GM04503 (cell line): Measurements from ENCODE around the gene CDR2.
"Not testable (repeated sequence)": the region's sequence is repeated elsewhere in the genome, so short reads cannot be mapped to it uniquely, and the experiment has no call there.

ENCODE experiments used
- DNase-seq: peaks from one replicate; pipeline ENCODE4 v3.0.0-alpha.2; 2012; ENCODE audit warnings: low read depth

Gene CDR2

DNA sequence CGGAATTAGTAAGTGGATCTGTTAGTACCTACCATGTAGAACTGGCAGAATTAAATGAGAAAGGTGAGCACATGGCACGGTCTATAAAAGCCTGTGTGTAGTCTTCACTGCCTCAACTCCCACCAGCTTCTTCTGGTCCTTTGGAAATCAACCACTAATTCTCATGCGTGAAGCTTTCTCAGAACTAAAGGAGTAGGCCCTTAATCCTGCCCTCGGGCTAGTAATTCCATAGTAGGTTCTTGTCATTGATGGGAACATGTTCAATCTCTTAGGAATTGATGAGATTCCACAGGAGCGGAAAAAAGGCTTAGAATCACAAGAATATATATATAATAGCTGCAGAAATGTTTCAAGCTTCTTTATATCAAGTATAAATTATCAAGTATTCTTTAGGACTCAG is 21.7 kb downstream of the CDR2 start:
- no peak for DNase-seq

DNA sequence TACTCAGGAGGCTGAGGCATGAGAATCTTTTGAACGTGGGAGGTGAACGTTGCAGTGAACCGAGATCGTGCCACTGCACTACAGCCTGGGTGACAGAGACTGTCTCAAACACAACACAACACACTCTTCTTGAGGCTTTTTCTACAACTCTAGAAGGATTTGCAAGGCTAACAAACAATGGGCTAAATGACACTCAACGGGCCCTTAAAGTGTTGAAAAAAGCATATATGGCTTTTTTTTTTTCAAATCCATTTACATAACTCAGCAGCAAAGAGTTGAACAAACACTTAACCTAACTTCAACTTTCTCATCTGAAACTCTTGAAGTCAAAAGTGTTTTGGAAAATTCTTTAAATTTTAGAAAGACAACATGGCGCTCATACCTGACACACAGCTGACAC is 22.3 kb downstream of the CDR2 start:
- no peak for DNase-seq

DNA sequence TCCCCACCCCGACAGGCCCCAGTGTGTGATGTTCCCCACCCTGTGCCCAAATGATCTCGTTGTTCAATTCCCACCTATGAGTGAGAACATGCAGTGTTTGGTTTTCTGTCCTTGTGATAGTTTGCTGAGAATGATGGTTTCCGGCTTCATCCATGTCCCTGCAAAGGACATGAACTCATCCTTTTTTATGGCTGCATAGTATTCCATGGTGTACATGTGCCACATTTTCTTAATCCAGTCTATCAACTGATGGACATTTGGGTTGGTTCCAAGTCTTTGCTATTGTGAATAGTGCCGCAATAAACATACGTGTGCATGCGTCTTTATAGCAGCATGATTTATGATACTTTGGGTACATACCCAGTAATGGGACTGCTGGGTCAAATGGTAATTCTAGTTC is 23.4 kb downstream of the CDR2 start:
- not testable (repeated sequence) for DNase-seq

DNA sequence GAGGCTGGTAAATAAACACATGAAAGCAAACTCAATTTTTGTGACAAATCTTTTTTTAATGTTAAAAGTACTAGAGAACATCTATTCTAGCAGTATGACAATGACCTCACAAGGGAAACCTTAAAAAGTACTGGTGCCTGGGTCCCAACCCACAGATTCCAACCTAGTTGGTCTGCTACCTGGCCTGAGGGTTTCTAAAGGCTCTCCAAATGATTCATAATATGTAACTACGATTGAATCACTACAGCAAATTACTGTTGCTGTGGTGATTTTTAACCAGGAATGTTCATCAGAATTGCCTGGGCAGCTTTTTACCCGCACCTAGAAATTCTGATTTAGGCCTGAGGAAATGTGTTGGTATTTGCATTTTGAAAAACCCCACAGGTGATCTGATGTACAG is 26.1 kb downstream of the CDR2 start:
- DNase-seq = no peak

DNA sequence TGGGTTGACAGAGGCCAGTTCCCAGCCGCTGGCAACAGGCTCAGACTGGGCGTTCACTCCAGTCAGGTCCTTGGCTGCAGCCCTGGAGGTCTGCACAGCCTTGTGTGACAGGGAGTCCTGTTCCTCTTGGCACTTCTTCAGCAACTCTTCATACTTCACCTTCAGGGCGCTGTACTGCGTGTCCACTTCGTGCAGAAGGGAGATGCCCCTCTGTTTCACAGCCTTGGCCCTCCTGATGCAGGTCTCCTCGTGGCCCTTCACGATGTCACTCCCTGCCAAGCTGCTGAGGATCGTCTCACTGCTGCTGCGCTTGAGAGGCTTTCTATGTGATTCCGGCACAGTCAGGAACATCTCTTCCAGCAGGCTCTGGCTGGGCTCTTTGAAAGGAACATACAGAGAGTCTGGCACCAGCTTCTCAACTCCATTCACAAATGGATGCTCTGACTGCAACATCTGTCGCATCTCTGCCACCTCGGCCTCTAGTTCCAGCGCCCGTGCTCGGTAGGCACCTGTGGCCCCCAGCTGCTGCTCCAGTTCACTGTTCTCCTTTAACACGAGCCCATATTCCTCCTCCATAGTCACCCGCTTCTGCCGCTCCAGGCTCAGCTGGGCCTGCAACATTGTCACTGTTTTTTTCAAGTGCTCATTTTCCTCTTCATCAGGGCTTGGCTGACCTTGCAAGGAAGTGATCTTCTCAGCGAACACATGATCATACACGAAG is 27.2 kb downstream of the CDR2 start:
- DNase-seq = no peak

DNA sequence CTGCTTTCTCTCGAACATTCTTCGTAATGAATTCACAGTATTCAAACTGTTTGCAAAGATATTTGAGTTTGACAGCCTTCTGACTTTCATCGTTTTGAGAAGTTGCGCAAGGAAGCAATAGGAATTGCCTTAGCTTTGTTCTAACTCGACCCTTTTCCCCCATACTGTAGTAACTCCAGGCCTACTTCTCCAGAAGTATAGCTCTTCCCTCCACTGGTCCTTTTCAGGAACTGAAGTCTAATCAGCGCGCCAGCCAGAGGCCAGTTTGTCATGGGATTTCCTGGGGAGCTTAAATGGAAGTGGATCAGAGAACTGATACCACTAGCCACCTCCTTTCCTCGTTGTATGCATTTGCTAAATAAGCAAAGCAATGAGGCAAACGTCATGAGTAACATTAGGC is 27.9 kb downstream of the CDR2 start:
- no peak for DNase-seq

DNA sequence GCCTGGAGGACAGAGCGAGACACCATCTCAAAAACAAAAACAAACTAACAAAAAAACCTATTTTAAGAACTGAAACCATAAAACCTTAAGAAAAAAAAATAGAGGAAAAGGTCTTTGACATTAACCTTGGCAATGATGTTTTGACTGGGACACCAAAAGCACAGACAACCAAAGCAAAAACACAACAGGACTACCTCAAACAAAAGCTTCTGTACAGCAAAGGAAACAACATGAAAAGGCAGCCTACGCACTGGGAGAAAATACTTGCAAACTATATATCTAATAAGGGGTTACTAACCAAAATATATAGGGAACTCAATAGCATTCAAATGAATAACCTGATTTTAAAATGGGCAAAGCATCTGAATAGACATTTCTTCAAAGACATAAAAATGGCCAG is 32.3 kb downstream of the CDR2 start:
- DNase-seq = no peak

DNA sequence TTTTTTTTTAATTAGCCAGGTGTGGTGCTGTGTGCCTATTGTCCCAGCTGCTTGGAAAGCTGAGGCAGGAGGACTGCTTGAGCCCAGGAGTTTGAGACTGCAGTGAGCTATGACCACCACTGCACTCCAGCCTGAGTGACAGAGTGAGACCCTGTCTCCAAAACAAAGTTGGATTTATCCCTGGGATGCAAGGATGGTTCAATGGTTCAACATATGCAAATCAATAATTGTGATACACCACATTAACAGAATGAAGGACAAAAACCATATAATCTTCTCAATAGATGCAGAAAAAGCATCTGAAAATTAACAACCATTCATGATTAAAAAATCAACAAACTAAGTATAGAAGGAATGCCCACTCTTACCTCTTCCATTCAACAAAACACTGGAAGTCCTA is 33.5 kb downstream of the CDR2 start:
- no peak for DNase-seq

DNA sequence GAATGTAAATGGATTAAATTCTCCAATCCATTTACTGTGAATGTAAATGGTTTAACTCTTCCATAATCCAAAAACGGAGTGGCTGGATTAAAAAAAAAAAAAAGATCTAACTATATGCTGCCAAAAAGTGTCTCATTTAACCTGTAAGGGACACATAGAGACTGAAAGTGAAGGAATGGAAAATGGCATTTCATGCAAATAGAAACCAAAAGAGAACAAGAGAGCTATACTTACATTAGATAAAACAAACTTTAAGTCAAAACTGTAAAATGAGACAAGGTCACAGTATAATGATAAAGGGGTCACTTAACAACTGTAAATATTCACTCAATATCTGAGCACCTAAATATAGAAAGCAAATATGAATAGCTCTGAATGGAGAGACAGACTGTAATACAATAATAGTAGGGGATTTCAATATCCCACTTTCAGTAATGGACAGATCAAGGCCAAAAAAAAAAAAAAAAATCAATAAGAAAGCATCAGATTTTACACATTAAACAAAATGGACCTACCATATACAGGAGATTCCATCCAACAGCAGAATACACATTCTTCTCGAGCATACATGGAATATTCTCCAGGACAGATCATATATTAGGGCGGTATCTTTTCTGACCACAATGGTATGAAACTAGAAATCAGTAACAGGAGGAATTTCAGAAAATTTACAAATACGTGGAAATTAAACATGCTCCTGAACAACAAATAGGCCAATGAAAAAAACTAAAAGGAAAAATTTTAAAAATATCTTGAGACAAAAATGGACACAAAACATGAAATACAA is 36.4 kb downstream of the CDR2 start:
- DNase-seq = no peak

DNA sequence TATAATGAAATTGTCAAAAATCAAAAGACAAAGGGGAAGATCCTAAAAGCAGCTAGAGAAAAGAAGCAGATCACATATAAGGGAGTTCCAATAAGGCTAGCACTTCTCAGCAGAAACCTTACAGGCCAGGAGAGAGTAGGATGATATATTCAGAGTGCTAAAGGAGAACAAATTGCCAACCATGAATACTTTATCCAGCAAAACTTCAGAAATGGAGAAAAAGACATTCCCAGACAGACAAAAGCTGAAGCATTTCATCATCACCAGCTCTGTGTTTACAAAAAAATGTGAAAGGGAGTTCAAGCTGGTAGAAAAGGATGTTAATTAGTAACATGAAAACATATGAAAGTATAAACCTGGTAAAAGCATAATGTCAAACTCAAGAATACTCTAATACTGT is 37.4 kb downstream of the CDR2 start:
- DNase-seq = no peak

DNA sequence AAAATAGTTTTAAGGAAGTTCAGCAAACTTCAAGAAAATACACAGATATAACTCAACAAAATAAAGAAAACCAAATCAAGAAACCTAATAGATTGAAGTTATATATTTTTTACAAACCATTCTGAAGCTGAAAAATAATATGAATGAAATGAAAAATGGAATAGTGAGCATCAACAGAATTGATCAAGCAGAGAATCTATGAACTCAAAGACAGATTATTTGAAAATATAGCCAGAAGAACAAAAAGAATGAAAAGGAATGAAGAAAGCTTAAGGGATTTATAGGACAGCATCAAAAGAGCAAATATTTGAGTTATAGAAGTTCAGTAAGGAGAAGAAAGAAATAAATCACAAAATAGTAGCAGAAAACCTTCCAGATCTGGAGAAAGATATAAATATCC is 37.8 kb downstream of the CDR2 start:
- no peak for DNase-seq

DNA sequence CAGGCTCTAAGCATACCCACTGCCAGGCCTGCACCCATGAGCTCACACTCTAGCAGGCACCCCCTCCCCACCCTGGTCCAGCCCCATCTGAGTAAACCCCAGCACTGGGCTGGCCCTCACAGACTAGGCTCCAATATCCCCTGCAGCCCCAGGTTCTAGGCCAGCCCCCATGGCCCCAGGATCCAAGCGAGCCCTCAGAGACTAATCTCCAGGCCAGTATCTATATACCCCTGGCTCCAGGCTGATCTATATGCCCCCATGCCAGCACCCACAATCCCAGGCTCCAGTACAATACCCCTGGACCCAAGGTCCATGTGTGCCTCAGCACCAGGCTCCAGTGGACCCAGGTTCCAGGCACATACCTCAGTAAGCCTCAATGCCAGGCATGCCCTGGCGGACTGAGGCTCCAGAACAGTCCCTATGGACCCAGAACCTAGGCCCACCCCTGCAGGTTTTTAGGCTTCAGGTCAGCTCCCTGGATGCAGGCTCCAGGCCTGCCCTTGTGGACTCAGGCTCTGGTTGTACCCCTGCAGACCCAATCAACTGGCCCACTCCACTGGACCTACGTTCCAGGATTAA is 38.7 kb downstream of the CDR2 start:
- DNase-seq = no peak

DNA sequence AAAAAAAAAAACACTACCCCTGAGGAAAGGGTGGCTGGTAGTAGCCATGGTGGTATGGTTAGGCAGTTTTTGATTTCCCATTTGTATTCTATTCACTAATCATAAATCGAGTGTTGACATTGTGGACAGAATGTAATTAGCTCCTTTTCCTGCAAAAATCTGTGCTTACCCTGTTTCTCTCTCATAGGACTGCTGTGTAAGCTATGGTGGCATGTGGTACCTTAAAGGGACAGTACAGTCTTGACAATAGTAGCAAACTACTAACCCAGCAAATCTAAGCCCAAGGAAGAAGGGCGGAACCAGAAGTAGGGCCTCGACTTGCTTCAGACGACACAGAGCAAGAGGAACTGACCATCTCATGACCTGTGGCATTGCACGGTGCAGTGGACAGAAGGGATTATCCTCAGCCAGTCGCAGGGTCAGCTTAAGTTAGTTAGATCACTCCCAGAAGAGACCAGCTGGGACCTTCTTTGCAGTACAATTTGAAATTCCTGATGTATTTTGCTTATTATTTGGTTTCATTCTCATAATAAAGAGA is 40.9 kb downstream of the CDR2 start:
- DNase-seq = no peak

DNA sequence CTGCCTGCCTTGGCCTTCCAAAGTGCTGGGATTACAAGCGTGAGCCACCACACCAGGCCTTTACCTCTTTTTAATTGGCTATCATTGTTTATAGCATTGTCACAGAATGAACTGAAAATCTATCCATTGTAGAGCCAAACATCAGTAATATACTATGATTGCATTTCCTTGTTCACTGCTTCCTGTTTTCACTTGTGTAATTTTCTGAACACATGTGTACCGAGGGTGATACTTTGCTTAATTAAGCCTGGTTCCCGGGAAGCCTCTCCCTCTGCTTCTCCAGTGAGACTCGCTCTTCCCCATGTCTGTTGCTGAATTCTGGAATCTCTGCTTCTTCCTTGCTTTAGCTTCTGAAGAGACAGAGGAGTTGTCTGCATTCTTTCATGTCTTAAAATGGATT is 44.1 kb downstream of the CDR2 start:
- DNase-seq = no peak

DNA sequence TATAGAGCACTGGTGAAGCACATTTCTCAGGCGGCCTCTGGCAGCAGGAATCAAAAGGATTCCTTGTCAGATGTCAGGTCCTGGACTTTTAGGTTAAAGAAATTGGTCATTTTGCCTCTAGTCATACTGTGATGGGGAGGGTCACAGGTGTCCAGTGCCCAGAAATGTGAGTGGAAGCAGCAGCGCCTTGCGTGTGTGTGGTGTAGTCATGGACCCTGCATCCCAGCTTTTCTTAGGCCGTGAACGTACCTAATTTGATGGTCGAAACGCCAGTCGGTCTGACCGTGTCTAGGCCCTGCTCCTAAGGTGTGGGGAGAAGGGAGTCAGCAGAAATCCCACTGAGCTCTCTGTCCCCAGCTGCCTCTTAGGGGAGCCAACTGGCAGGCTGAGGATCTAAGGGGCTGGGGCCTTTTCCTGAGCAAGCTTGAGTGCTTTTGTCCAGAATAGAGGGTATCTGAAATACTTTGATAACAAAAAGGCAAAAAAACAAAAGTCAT is 45.2 kb downstream of the CDR2 start:
- no peak for DNase-seq

DNA sequence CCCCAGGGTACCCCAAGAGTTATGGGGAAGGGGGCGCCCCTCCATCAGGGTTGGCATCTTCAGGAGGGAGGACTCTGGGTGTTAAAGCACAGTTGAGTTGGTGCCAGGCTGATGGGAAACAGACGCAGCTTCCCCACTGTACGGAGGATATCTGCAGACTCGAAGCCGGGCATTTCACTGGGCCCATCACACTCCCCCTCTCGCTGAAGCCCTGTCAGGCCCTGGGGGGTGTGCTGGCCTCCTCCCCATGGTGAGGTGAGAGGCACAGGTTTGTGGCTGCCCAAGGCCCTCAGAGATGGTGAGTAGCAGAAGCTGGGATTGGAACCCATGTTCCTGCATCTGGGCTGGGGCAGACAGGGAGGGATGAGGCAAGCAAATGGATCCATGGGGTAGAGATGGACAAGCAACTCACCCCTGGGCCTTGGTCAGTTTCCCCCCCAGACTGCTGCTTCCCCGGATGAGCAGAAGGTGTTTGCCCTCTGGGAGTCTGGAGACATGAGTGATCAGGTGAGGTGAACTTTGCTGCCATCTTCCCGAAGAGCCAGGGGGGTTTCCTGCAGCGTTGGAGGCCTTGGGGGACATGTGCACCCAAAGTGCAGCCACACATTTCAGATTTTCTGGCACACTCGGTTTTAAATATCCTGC is 46.2 kb downstream of the CDR2 start:
- no peak for DNase-seq

DNA sequence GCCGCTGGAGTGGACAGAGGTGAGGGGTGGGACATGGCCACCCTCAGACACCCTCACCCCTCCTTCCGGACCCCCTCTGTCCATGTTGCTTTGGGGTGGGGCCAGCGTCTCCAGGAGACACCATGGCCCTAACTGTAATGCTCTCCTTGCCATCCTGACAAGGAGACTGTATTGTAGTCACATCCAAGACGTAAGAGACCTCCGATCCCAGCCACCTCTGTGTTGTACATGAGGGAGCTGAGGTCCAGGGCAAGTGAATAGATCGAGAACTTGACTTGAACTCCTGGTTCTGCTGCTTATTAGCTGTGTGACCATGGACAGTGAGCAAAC is 47.0 kb downstream of the CDR2 start:
- DNase-seq = no peak

DNA sequence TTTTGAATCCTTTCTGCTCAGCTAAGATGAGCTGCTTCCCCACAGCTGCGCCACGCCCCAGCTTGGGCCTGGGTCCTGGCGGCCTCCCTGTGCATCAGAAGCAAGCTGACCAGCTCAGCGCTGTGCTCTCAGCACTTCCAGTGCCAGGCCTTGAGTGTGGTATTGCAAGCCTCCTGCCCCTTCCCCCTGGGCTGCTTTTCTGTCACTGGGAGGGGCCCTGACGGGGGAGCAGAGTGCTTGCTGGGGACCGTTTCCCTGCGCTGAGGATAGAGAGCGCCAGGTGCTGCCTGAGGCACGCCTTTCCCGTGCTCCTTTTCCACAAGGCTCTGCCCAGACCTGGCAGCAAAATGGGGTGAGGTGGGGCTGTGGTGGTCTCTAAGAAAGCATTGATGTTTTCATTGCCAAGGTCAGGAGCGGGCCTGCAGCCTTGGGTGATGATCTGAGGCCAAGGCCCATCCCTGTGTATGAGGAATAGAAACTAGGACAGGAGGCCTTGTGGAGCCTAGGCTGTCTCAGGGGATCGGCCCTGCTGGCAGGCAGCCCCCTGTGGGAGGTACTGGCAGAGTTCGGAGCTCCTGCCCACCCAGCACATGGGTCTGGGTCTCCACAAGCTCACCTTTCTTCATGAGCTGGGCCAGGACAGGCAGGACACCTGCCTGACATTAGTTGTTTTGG is 47.5 kb downstream of the CDR2 start:
- DNase-seq = no peak

DNA sequence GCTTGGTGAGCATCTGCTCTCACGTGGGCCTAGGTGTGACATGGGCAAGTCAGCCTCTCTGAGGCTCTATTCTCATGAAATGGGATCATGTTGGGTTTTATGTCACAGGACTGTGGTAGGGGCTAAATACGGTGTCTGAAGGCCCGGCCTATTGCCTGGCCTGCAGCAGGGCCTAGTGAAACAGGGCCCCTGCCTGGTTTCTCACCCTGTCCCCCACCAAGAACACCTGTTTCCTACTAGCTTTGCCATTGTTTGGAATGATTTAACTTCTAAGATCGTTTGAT is 48.1 kb downstream of the CDR2 start:
- DNase-seq = no peak

DNA sequence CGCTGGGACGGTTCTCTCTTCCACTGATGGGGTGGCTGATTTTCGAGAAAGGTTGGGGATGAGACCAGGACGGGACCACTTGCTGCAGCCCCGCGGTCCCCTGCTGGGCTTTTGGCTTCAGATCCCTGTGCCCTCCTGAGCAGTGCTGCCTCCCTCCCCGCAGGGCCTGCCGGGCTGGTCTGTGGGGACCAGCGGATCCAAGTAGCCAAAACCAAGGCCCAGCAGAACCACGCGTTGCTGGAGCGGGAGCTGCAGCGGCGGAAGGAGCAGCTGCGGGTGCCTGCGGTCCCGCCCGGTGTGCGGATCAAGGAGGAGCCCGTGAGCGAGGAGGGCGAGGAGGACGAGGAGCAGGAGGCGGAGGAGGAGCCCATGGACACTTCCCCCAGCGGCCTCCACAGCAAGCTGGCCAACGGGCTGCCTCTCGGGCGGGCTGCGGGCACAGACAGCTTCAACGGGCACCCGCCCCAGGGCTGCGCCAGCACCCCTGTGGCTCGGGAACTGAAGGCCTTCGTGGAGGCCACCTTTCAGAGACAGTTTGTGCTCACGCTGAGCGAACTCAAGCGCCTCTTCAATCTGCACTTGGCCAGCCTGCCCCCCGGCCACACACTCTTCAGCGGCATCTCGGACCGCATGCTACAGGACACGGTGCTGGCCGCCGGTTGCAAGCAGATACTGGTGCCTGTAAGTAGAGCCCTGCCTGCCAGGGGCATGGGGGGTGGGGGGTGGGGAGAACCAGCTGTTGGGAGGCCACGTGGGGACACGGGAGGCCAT is 48.6 kb downstream of the CDR2 start:
- DNase-seq = no peak

DNA sequence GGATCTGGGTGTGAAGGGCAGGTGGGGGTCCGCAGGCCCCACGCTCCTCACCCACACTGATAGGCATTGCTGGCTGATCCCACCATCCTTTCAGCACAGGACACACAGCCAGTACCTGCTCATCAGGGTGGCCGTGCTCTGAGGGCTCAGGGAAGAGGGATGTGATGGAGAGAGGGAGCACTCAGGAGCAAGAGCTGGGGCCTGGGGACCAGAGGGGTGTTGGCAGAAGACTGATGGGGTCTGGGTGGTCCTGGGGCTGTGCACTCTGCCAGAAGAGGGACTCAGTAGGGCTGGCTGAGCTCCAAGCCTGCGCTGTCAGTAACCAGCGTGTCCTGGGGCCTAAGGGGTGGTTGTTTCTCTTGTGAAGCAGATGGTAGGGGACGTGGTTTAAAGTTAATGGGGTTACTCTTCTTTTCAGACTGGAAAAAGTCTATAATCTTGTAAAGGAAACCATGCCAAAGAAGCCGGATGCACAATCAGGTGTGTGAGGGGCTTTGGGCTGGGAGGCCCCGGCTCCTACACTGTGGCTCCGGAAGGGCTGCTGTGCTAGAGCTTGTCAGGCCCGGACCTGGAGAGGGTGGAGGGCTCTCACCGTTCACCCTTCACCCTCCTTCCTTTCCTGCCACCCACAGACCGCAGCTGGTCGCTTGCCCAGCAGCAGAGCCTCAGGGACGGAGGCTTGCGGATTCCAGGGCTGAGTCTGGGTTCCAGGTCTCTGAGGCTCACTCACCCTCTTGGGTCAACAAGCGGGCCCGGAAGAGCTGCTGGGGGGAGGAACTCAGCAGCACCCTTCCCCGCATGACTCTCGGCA is 49.4 kb downstream of the CDR2 start:
- no peak for DNase-seq
